Esophagus muscularis mucosa (tissue), 4 donors: ENCODE data around the gene COLQ. TPM values are rescaled to one million over a fixed set of nuclear protein-coding genes. Genes with fewer than 3 reads are reported as not detected.

Experiments used
- DNase-seq: peaks from one replicate; pipeline ENCODE4 v3.0.0-alpha.2; 2017; ENCODE audit errors: extremely low spot score
- H3K27ac ChIP-seq, 4 donors: fragments of 200-600 bp; sonication (generic); replicated peaks in 1 of 4; 1 replicate in 3 of 4; 2 replicates in 1 of 4; pipeline ENCODE4 v1.5.1; 2016 to 2019; ENCODE audit warnings: mild to moderate bottlenecking in 1 of 4
- H3K27me3 ChIP-seq, 4 donors: fragments of 200-600 bp; sonication (generic); one replicate each; pipeline versions ENCODE4 v1.5.1 to v1.6.0; 2016 to 2019
- H3K36me3 ChIP-seq, 4 donors: fragments of 200-600 bp; sonication (generic); one replicate each; pipeline ENCODE4 v1.5.1; 2016 to 2019
- H3K4me1 ChIP-seq, 4 donors: fragments of 200-600 bp; sonication (generic); one replicate each; pipeline ENCODE4 v1.5.1; 2016 to 2019
- H3K4me3 ChIP-seq, 4 donors: fragments of 200-600 bp; sonication (generic); 1 replicate in 2 of 4; 2 replicates in 2 of 4; pipeline ENCODE4 v1.5.1; 2016 to 2019; ENCODE audit warnings: mild to moderate bottlenecking in 4 of 4, moderate library complexity in 1 of 4
- H3K9me3 ChIP-seq, 4 donors: fragments of 200-600 bp; sonication (generic); 1 replicate in 3 of 4; 2 replicates in 1 of 4; pipeline ENCODE4 v1.5.1; 2016 to 2019
- CTCF ChIP-seq, 3 experiments: fragments of 200-600 bp in 2 of 3; fragments of 450-650 bp in 1 of 3; sonication (generic) in 2 of 3; IDR thresholded peaks; one replicate each; pipeline ENCODE4 v1.5.1; 2017 to 2019; ENCODE audit warnings: antibody characterized with exemption in 3 of 3, mild to moderate bottlenecking in 2 of 3, moderate library complexity in 1 of 3
- EP300 ChIP-seq: sonication (generic); formaldehyde crosslinking; IDR thresholded peaks from one replicate; pipeline ENCODE4 v1.6.1; 2017; ENCODE audit warnings: antibody characterized with exemption
- POLR2A ChIP-seq: fragments of 450-650 bp; IDR thresholded peaks from one replicate; pipeline ENCODE4 v1.6.1; 2017; ENCODE audit warnings: antibody characterized with exemption, moderate library complexity, mild to moderate bottlenecking, low read depth
- POLR2AphosphoS5 ChIP-seq, 2 donors: sonication (generic); formaldehyde crosslinking; IDR thresholded peaks; one replicate each; pipeline ENCODE4 v1.6.1; 2017; ENCODE audit warnings: antibody characterized with exemption in 2 of 2
- WGBS: methylation state at CpG from one replicate; pipeline ENCODE4 v1.1.5; 2018; 5-methylcytosine and 5-hydroxymethylcytosine counted together
- intact Hi-C: fragments of 100-400 bp; cut with DNase I; formaldehyde crosslinking; loops from one replicate; pipeline ENCODE4 v1.15.1; 2023
- total RNA-seq, 4 donors: library from RNA; depleted of rRNA; stranded (reverse); fragments of >200 nt; gene quantifications; one replicate each; pipeline versions ENCODE4 v1.1.0 to v1.2.1, GENCODE V29; 2016

Gene COLQ
- total RNA-seq, 4 donors from 2014 or later: 1.2 to 3.1 (median 1.8) TPM

GRCh38 chr3:15512166-15512565 lies 9.3 kb downstream of the COLQ start:
- no peaks in the 10 kb centered on the region for H3K27me3 ChIP-seq
- H3K4me1 ChIP-seq: peaks cover 14 to 23% (median 15%) of the 10 kb centered on the region in 4 donors
- intact Hi-C loops: no loop called here
- no peaks in the 10 kb centered on the region for H3K36me3 ChIP-seq
- no peak overlapping the region for H3K4me3 ChIP-seq
- no peaks in the 10 kb centered on the region for H3K9me3 ChIP-seq
- no peak for DNase-seq
- H3K27ac ChIP-seq: peak overlapping the region in 2 of 4 donors; percentile 13 to 56
- TF ChIP-seq POLR2A (no peak), POLR2AphosphoS5 (IDR thresholded peaks at IDR 0.05) (peak; percentile 40 to 77)
- WGBS: 17% methylated on average over 10 of the region's 10 CpGs

GRCh38 chr3:15511156-15511555 lies 10.3 kb downstream of the COLQ start:
- Histone ChIP-seq H3K27ac (no peak overlapping the region), H3K36me3 (no peaks in the 10 kb centered on the region), H3K4me3 (no peak overlapping the region), H3K4me1 (peaks cover 14 to 23% (median 15%) of the 10 kb centered on the region in 4 donors), H3K27me3 (no peaks in the 10 kb centered on the region), H3K9me3 (no peaks in the 10 kb centered on the region)
- intact Hi-C loops: no loop called here
- 90% methylated on average over 3 of the region's 3 CpGs for WGBS
- no peak for DNase-seq
- TF ChIP-seq CTCF (IDR thresholded peaks at IDR 0.05) (no peak), EP300 (no peak), POLR2A (no peak), POLR2AphosphoS5 (IDR thresholded peaks at IDR 0.05) (no peak)

GRCh38 chr3:15510493-15510892 lies 11.0 kb downstream of the COLQ start:
- Histone ChIP-seq H3K4me1 (peaks cover 14 to 18% (median 17%) of the 10 kb centered on the region in 4 donors), H3K36me3 (no peaks in the 10 kb centered on the region), H3K27ac (no peak overlapping the region), H3K4me3 (no peak overlapping the region), H3K9me3 (no peaks in the 10 kb centered on the region), H3K27me3 (no peaks in the 10 kb centered on the region)
- WGBS: 94% methylated on average over 3 of the region's 3 CpGs
- TF ChIP-seq POLR2AphosphoS5 (IDR thresholded peaks at IDR 0.05) (no peak), CTCF (IDR thresholded peaks at IDR 0.05) (no peak), EP300 (no peak), POLR2A (no peak)
- intact Hi-C loops: no loop called here
- no peak for DNase-seq

- whole genome bisulfite sequencing: 100% methylated on average over 3 of the region's 3 CpGs
- Histone ChIP-seq H3K27me3 (no peaks in the 10 kb centered on the region), H3K27ac (no peak overlapping the region), H3K4me3 (no peak overlapping the region), H3K4me1 (peaks cover under 1 to 3% (median 3%) of the 10 kb centered on the region in 4 donors), H3K9me3 (no peaks in the 10 kb centered on the region), H3K36me3 (no peaks in the 10 kb centered on the region)
- no peak for DNase-seq
- intact Hi-C loops: no loop called here
- TF ChIP-seq POLR2AphosphoS5 (IDR thresholded peaks at IDR 0.05) (no peak), CTCF (IDR thresholded peaks at IDR 0.05) (no peak), POLR2A (no peak), EP300 (no peak)
Measured at GRCh38 chr3:15506571-15506970, 14.9 kb downstream of the COLQ start.

- no peaks in the 10 kb centered on the region for H3K27me3 ChIP-seq
Measured at GRCh38 chr3:15505479-15506165, 15.9 kb downstream of the COLQ start.

More at GRCh38 chr3:15505479-15506165, 15.9 kb downstream of the COLQ start:
- no peak overlapping the region for H3K4me3 ChIP-seq
- DNase-seq: no peak
- no peak for TF ChIP-seq POLR2AphosphoS5 (IDR thresholded peaks at IDR 0.05)
- no peak overlapping the region for H3K27ac ChIP-seq
- H3K9me3 ChIP-seq: no peaks in the 10 kb centered on the region
- intact Hi-C loops: no loop called here
- WGBS: 64% methylated on average over 5 of the region's 7 CpGs
- peaks cover 0 to 10% (median 6%) of the 10 kb centered on the region in 4 donors for H3K4me1 ChIP-seq
- no peaks in the 10 kb centered on the region for H3K36me3 ChIP-seq
